ENCODE results near the gene RGS6.

RGS6 gene

DNA sequence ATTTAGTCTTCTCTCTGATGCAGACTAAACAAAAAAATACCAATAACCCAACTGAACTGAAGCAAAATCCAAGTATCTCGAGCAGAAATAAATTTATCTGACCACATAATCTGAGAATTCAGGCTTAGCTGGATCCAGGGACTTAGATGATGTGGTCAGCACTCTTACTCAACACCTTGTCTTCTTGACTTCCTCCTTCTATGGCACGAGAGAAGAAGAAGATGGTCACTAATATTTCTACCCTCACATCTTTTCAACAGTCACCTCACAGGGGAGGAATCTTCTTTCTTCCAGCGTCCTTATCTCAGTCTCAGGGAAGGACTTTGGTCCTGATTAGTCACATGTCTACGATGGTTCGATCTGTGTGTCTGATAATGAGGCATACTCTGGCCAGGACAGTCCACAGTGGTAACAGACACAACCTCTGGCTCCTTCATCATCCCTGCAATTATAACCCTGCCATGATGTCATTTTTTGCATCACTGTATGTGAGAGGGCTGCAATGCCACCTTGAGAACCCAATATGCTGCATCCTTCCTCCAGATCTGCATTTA is 15.8 kb downstream of the RGS6 start:
- DNase-seq: no peak

DNA sequence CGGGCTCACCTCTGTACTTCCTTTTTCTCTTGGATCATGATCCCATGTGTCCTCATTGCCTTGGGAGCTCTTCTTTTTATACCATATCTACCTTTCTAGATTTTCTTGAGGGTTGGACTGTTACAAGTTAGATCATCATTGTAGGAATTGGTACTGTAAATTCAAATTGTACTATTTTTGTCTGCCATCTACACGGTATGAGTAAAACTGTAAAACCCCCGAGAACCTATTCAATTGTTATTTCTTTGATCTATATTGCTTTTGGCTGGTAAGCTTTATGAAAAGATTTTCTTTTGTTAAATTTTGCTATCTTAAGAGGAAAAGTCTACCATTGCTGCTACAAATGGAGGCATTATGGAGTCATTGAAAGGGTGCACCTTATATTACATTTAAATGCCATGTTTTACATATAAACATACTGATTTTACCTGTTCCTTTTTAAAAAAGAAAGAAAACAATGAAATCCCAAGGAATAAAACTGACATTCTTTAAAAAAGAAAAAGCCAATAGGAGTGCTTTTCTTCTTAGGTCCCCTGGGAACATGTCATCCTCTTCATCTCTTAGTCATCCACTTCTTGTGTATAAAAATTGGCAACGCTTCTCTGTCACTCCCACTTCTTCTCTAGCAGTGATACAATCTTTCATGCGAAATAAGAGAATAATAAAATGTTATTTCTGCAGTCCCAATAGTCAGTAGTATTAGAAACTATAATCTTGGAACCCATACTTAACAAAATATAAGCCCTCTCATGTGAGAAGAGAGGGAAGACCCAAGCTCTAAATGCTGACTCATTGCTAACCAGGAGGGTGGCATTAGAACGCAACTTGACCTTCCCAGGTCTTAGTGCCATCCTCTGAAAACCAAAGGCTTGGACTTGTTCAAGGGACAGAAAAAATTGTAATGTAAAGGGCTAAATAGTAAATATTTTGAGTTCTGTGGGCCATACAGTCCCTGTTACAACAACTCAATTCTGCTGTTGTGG is 20.4 kb downstream of the RGS6 start:
- DNase-seq: no peak

DNA sequence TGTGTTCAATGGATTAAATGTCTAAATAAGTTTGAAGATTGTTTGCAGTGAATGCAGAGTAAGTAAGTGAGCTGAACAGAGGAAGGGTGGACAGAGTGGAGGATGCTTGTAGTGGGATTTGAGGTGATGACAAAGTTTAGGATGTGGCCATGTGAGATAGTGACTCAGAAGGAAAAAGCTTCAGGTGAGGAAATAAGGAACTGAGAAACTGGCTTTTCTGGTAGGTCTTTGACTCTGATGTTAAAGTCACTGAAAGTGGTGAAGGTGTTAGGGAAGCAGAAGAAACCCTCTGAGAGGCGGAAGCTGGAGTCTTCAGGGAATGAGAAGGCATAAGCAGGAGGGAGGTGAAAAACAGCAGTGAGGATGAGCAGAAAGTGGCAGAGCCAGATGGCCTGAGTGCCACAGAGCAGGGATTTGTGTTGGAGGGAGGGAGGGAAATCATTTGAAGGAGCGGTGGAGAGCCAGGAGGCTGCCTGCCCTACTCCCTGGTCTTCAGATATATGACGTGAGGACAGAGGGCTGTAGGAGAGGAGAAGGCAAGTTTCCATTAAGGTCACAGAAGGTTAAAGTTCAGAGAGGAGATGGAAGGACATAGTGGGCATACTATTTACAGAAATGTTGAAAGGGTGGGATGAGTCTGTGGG is 24.8 kb downstream of the RGS6 start:
- no peak for DNase-seq

DNA sequence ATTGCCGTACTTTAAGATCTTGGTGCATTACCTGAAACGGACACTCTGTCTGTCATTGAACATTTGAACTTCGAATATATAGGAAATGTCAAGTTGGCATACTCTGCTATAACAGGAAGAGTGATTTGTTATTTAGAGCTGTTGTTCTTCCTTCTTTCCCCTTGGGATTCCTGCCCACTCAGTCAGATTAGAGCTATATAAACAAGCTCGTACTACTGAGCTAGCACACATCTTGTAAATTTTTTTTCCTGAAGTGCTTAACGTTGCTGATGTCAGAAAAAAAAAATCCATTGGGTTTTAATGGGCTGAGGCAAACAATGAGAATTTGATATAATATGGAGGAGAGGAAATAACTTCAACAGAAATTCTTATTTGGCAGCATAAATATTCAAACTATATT is 26.8 kb downstream of the RGS6 start:
- no peak for DNase-seq

DNA sequence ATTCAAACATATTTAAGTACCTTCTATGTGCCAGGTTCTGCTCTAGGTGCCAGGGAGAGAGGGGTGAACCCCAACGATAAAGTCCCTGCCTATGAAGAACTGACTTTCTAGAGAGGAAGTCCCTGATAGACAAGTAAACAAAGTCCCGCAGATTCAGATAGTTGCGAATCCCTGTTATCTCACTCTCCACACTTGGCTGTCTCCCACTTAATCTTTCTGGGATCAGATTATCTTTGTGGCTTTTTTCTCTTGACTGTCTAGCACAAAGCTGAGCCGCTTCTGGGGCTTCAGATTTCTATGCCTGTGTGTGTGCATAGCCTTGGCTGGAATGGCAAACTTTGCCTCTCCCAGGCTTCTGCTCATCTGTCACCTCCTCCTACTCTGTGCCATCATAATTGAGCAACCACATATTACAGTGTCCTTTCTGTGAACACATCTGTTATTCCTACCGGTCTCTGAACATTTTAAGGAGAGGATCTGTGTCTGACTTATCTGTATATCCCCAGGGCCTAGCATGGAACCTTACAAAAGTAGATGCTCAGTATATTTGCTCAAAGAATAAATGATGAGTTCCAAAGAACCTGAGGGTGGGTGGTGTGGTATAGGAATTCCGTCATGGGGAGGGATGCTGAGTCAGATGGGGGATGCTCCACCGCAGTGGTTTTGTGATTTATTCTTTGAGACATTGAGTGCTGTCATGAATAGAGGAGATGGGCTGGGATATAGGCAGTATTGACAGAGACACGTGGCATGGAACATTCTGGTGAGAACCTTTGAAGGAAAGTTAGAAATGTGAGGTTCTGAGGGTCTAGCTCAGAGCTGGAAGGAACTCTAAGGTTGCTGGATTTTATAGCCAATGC is 28.5 kb downstream of the RGS6 start:
- no peak for DNase-seq

DNA sequence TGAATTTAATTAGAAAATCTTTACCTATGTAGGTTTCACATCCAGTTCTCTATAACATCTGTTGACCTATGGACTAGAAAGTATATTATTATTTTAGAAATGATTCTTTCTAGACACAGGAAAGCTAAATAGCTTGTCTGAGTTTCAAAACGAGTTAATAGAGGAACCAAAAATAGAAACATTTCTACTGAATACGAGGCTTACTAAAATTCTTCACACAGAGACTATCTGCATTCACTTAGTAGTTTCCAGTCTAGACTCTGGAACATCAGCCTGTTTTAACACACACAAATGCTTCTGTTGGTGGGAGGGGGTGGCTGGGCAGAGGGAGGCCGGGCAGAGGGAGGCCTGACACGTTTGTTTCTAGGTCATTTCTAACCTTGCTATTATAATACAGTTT is 29.7 kb downstream of the RGS6 start:
- DNase-seq: no peak

DNA sequence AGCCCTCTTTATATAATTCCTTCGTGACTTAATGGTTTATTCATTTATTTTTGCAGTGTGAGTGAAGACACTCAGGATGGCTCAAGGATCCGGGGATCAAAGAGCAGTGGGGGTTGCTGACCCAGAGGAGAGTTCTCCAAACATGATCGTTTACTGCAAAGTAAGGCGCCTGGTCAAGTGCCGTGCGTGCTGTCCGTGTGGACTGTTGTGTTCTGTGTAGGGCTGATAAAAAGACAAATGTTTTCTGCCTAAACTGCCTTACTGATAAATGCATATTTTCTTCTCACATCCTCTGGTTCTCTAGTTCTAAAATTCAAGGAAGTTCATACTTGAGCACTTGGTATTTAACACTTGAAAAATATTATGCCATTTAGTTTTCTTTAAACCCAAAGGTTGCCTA is 32.5 kb downstream of the RGS6 start:
- DNase-seq: no peak

DNA sequence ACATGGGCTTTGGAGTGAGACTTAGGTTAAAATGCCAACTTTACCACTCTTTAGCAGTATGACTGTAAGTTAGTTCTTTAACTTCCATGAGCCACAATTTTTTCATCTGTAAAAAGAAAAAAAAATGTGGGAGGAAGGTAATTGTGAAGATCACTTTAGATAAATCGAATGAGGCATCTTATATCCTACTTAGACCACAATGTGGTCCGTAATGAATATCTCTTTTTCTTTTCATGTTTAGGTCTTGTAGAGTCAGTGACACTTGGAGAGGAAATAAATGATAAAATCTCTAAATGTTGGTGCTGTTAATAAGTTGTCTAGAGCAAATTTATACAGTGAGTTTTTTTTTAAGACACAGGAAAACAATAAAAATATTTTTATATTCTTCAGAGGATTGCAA is 34.3 kb downstream of the RGS6 start:
- DNase-seq: no peak

DNA sequence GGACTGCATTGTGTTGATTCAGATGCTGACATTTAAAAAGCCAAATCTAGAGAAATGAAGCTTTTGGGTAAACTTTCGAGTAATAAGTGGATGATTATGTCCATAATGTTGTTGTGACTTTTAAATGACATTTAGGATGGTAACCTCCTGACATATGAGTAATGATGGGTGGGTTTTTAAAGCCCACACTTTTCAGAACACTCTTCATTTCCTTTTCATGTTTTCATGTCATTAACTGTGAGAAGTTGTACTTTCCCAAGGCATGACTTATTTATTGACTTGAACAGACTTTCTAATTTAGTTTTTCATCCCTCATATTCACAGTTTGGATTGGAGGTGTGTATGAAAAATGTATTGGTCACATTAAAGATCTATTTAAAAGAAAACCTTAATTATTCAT is 35.5 kb downstream of the RGS6 start:
- no peak for DNase-seq

GRCh38 chr14:71970272-71970671 is 38.0 kb downstream of the RGS6 start:
- DNase-seq: no peak

DNA sequence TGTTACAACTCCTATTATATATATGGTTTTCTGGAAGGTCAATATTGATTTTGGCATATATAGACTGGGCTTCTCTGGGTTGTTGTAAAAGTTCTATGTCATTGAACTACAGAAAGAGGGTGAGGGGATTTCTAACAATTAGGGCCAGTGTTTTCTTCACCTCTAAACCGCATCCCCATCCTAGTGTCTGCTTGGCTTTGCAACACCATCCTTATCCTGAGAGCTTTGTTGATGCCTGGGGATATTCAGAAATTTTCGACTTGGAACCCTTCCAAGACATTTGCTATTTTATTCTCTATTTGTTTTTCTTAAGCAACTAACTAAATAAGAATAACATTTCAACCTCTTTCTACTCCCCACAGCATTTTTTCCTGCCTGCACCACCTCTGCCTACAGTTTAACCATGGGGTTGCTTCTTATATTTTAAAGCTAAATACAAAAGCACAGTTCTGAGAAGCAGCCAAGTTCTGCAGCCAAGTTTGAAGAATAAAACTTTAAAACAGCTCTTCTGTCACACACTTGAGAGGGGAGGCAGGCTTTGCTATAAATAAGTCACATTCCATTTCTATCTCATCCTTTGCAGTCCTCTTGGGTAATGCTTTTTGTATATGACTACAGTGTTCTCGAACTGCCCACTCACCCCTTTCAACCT is 53.4 kb downstream of the RGS6 start:
- no peak for DNase-seq

GRCh38 chr14:71988476-71988875 is 56.2 kb downstream of the RGS6 start:
- no peak for DNase-seq

- DNase-seq: no peak
These were observed 56.7 kb downstream of the RGS6 start for GRCh38 chr14:71988939-71989338.

GRCh38 chr14:71994416-71994815 is 62.2 kb downstream of the RGS6 start:
- DNase-seq: no peak

DNA sequence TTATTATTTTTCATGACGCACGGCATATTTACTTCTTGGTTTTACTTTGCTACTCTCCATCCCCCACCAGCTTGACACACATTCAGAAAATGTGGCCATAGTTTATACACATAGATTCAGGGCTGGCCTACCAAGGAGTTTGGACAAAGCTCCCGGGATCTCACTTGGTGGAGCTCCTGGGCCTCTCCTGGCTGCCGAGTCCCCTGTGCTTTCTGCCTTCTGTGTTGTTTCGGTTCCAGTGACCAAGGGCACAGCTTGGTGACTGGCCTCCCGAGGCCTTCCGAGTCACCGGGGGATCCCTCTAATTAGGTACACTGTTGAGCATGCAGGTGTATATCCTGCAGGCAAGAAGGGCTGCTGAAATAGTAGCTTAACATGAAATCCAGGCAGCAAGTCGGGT is 63.5 kb downstream of the RGS6 start:
- no peak for DNase-seq

- DNase-seq: no peak
These were observed 64.4 kb downstream of the RGS6 start for GRCh38 chr14:71996610-71997009.

DNA sequence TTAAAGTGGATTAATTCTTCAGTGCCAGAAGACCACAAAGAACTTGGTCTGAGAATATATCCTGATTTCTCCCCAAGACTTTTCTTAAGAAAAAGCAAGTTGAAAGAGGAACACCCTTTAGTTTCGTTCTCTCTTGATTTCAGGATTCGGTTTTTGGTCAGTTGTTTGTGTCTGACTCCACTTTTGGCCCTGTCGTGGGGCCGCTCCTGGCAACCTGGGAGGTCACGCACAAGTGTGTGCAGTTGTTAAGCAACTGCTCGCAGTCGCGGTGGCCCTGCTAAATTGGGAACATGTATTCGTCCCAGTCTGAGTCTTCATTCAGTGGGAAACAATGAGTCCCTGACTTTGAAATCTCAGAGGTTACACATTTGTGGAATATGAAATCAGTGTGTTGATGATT is 68.7 kb downstream of the RGS6 start:
- no peak for DNase-seq

GRCh38 chr14:72002731-72003130 is 70.5 kb downstream of the RGS6 start:
- DNase-seq: no peak

DNA sequence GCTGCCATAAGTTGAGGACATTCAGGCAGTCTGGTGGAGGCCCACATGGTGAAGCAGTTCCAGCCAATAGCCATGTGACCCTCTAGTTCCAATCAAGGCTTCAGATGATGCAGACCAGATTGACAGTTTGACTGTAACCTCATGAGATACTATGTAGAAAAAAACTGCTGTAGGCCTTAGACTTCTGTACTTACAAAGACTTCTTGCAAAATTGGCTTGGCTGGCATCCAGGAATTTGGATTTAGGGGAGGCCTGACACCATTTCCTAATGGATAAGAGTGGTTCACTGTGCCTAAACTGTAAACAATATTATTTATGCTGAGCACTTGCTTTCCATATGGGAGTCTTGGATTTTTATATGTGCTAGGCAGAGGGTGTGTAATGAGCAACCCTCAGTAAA is 76.4 kb downstream of the RGS6 start:
- no peak for DNase-seq

DNA sequence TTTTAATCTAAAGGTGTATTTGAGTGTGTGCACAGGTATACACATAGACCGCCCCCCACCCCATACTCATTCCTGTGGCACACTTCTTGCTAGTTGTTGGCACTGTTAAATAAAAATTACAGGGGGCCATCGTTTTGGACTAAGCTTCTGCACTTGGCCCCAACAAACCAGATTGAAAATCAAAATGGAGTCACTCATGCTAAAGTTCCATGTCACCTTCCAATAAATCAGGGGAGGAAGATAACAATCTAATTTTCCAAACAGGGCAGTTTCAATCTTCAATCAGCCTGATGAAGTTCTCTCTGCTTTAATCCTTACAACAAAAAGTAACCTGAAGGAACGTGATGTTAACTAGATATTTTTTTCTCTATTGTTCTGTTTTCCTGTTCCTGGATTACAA is 78.2 kb downstream of the RGS6 start:
- DNase-seq: no peak

- no peak for DNase-seq
These were observed 81.6 kb downstream of the RGS6 start for GRCh38 chr14:72013721-72014345.

DNA sequence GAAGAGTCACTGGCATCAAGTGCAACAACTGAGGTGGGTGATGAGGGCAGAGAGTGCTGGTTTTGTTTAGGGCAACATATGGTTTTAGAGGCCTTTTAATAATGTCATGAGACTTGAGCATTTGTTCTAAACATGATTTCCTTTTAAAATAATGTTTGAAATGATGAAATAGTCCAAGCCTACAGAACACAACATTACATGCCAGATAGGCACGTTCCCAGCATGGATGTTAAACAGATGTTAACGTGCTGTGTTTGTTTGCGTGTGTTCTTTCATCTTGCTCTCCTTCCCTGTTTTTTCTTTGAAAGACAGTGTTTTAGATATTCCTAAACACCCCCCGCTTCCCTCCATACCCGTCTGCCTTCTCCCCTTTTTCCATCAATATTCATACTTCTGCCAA is 82.3 kb downstream of the RGS6 start:
- no peak for DNase-seq

Data from activated T-cell treated with anti-CD3 and anti-CD28 coated beads for 4 hours (primary cell).